HepG2 (cell line): Measurements from ENCODE around the gene C1S. TPM values are rescaled to one million over a fixed set of nuclear protein-coding genes. Genes with fewer than 3 reads are reported as not detected.

Experiments used
- ETV6 ChIP-seq: sonication (generic); formaldehyde crosslinking; conservative IDR thresholded peaks from 2 replicates; pipeline ENCODE4 v1.4.0; 2020; ENCODE audit warnings: missing genetic modification reagents
- GATA4 ChIP-seq: sonication (generic); IDR thresholded peaks from 2 replicates; pipeline ENCODE4 v1.6.1; 2016; ENCODE audit warnings: antibody characterized with exemption, low read depth, borderline replicate concordance
- PHF5A ChIP-seq: IDR thresholded peaks from one replicate; pipeline ENCODE4 v1.6.1; 2018; ENCODE audit warnings: low read depth, missing genetic modification reagents; ENCODE audit not compliant: unreplicated experiment
- SIN3A ChIP-seq: IDR thresholded peaks from 2 replicates; pipeline ENCODE4 v1.6.1; 2011; ENCODE audit warnings: low read depth, mild to moderate bottlenecking, control low read depth, low read length, borderline replicate concordance
- SMARCC2 ChIP-seq: fragments of 450-650 bp; IDR thresholded peaks from 2 replicates; pipeline ENCODE4 v1.6.1; 2017; ENCODE audit warnings: antibody characterized with exemption, mild to moderate bottlenecking
- SMC3 ChIP-seq: IDR thresholded peaks from 2 replicates; pipeline ENCODE4 v1.6.1; 2011; ENCODE audit warnings: low read length, improper control_type of control experiment
- SRSF1 ChIP-seq: fragments of 200-400 bp; formaldehyde crosslinking; optimal IDR thresholded peaks from 2 replicates; pipeline ENCODE3; 2017; ENCODE audit warnings: mild to moderate bottlenecking, low read depth, low read length, moderate library complexity
- ZNF20 ChIP-seq: sonication (generic); formaldehyde crosslinking; IDR thresholded peaks from 2 replicates; pipeline ENCODE4 v1.4.0; 2020; ENCODE audit warnings: mild to moderate bottlenecking, moderate library complexity, missing genetic modification reagents
- ZNF282 ChIP-seq: fragments of 450-650 bp; IDR thresholded peaks from 2 replicates; pipeline ENCODE4 v1.6.1; 2018; ENCODE audit not compliant: partially characterized antibody
- ZNF331 ChIP-seq: sonication (generic); formaldehyde crosslinking; IDR thresholded peaks from 2 replicates; pipeline ENCODE4 v1.4.0; 2020; ENCODE audit warnings: missing genetic modification reagents
- ZNF550 ChIP-seq: sonication (generic); formaldehyde crosslinking; IDR thresholded peaks from 2 replicates; pipeline ENCODE4 v1.4.0; 2020; ENCODE audit warnings: mild to moderate bottlenecking, missing genetic modification reagents, borderline replicate concordance
- ZNF552 ChIP-seq: sonication (generic); formaldehyde crosslinking; IDR thresholded peaks from 2 replicates; pipeline ENCODE4 v1.9.0; 2022; ENCODE audit warnings: missing genetic modification reagents, mild to moderate bottlenecking, borderline replicate concordance
- ZNF749 ChIP-seq: sonication (generic); formaldehyde crosslinking; IDR thresholded peaks from 2 replicates; pipeline ENCODE4 v1.8.0; 2022; ENCODE audit warnings: mild to moderate bottlenecking, missing genetic modification reagents, moderate library complexity, borderline replicate concordance
- polyA plus RNA-seq, 8 experiments: library from polyadenylated mRNA; depleted of rRNA in 3 of 8; stranded (reverse) in 7 of 8; unstranded in 1 of 8; fragments of >200 nt; fragmentation: Illumina TruSeq in 4 of 8; extraction: Trizol in 4 of 8; gene quantifications; 2 replicates each; pipeline versions ENCODE4 v1.2.1 to v1.2.3, GENCODE V29; 2011 to 2016; ENCODE audit warnings: low read depth in 4 of 8, missing spikeins in 1 of 8, mixed read lengths in 1 of 8; ENCODE audit not compliant: insufficient read depth in 1 of 8
- total RNA-seq, 5 experiments: library from RNA; depleted of rRNA; stranded (reverse); fragments of >200 nt; fragmentation: Illumina TruSeq; extraction: Trizol; gene quantifications; 2 replicates each; pipeline ENCODE4 v1.2.3, GENCODE V29; 2016; ENCODE audit warnings: low read depth in 1 of 5
- TF ChIP-seq, protein P1 (sequence below): sonication (generic); formaldehyde crosslinking; IDR thresholded peaks from 2 replicates; pipeline ENCODE4 v1.5.1; 2020; ENCODE audit warnings: missing genetic modification reagents, mild to moderate bottlenecking, borderline replicate concordance
- TF ChIP-seq, protein P2 (sequence below): sonication (generic); formaldehyde crosslinking; IDR thresholded peaks from 2 replicates; pipeline ENCODE4 v1.8.1; 2023; ENCODE audit warnings: mild to moderate bottlenecking, moderate library complexity, missing genetic modification reagents
- TF ChIP-seq, protein P3 (sequence below): IDR thresholded peaks from 2 replicates; pipeline ENCODE4 v1.6.1; 2016; ENCODE audit warnings: low read depth
- TF ChIP-seq, protein P4 (sequence below): IDR thresholded peaks from 2 replicates; pipeline ENCODE4 v1.6.1; 2016
- TF ChIP-seq, protein P5 (sequence below): sonication (generic); formaldehyde crosslinking; IDR thresholded peaks from 2 replicates; pipeline ENCODE4 v1.5.1; 2020; ENCODE audit warnings: mild to moderate bottlenecking, missing genetic modification reagents
- TF ChIP-seq, protein P6 (sequence below): sonication (generic); formaldehyde crosslinking; IDR thresholded peaks from 2 replicates; pipeline ENCODE4 v1.4.0; 2020; ENCODE audit warnings: missing genetic modification reagents, borderline replicate concordance

Gene C1S
- total and polyA plus RNA-seq, 2 of the 13 experiments (the other 11 are each of a cell fraction or from before 2014, with no cell fraction given): 14.5 to 18.2 TPM

DNA sequence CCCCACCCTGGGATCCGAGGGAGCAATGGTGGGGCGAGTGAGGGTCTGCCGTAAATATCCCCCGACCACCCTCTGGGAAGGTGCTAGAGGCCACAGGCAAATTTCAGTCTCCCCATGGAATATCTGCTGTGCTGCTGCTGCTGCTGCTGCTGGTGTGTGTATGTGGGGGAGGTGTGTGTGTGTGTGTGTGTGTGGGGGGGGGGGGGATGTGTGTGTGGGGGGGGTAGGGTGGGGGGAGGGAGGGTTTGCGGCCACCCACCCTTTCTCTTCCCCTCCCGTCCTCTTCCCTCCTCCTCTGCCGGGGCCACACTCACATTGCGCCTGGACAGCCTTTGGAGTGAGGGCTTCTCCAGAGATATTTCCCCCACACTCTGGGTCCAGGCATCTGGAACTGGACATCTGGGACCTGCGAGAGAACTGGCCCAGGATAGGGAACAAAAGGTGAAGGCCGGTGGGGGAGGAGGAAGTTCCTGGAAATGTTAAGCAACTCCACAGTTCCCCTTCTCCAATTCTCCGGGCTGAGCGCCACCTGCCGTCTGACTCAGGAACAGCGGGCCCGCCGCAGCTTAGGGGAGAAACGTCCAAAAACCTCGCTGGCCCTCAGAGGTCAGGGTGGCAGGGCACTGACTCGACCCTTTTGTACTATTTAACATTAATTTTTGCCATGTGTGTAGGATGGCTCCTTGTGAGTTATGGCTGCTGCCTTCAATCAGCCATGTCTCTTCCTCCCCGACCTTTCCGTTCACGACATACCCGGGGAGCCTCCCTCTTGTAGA lies 48.5 kb downstream of the C1S start, which contains the start of gene C1RL (continued):
- TF ChIP-seq, protein P1, sequence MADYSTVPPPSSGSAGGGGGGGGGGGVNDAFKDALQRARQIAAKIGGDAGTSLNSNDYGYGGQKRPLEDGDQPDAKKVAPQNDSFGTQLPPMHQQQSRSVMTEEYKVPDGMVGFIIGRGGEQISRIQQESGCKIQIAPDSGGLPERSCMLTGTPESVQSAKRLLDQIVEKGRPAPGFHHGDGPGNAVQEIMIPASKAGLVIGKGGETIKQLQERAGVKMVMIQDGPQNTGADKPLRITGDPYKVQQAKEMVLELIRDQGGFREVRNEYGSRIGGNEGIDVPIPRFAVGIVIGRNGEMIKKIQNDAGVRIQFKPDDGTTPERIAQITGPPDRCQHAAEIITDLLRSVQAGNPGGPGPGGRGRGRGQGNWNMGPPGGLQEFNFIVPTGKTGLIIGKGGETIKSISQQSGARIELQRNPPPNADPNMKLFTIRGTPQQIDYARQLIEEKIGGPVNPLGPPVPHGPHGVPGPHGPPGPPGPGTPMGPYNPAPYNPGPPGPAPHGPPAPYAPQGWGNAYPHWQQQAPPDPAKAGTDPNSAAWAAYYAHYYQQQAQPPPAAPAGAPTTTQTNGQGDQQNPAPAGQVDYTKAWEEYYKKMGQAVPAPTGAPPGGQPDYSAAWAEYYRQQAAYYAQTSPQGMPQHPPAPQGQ: no peak
- TF ChIP-seq ZNF550 (CRISPR knock-in tag): no peak
- TF ChIP-seq, protein P2, sequence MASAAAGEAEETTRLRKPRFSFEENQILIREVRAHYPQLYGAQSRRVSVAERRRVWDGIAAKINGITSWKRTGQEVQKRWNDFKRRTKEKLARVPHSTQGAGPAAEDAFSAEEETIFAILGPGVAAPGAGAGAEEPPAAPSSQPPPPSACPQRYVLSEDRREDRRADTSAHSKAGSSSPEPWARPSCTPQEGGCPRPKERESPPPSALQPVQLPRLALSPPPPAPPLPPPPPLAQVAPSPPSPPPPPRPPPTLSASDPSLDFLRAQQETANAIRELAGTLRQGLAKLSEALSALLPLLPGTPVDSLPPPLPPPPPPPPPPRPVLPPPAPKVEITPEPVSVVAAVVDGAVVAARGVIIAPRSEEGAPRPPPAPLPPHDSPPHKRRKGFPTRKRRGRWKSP (CRISPR knock-in tag): 0 out of 2 replicates have a peak, but pooled peaks have one; percentile 37
- TF ChIP-seq PHF5A (CRISPR knock-in tag): peak; percentile 54
- peak; percentile 69 for TF ChIP-seq ZNF331 (CRISPR knock-in tag)
- no peak for TF ChIP-seq SRSF1
- peak; percentile 68; the same call in 1 of the 2 replicates for TF ChIP-seq ZNF749
- no peak for TF ChIP-seq SMARCC2
- no peak; the same call in 1 of the 2 replicates for TF ChIP-seq SIN3A
- TF ChIP-seq, protein P3, sequence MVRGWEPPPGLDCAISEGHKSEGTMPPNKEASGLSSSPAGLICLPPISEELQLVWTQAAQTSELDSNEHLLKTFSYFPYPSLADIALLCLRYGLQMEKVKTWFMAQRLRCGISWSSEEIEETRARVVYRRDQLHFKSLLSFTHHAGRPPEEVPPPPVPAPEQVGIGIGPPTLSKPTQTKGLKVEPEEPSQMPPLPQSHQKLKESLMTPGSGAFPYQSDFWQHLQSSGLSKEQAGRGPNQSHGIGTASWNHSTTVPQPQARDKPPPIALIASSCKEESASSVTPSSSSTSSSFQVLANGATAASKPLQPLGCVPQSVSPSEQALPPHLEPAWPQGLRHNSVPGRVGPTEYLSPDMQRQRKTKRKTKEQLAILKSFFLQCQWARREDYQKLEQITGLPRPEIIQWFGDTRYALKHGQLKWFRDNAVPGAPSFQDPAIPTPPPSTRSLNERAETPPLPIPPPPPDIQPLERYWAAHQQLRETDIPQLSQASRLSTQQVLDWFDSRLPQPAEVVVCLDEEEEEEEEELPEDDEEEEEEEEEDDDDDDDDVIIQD (CRISPR knock-in tag): no peak
- TF ChIP-seq ZNF20 (CRISPR knock-in tag): no peak
- TF ChIP-seq, protein P4, sequence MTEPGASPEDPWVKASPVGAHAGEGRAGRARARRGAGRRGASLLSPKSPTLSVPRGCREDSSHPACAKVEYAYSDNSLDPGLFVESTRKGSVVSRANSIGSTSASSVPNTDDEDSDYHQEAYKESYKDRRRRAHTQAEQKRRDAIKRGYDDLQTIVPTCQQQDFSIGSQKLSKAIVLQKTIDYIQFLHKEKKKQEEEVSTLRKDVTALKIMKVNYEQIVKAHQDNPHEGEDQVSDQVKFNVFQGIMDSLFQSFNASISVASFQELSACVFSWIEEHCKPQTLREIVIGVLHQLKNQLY (CRISPR knock-in tag): no peak
- peak; percentile 74 for TF ChIP-seq SMC3
- 0 out of 2 replicates have a peak, but pooled peaks have one; percentile 73 for TF ChIP-seq ETV6 (CRISPR knock-in tag)
- TF ChIP-seq GATA4: no peak
- TF ChIP-seq, protein P5, sequence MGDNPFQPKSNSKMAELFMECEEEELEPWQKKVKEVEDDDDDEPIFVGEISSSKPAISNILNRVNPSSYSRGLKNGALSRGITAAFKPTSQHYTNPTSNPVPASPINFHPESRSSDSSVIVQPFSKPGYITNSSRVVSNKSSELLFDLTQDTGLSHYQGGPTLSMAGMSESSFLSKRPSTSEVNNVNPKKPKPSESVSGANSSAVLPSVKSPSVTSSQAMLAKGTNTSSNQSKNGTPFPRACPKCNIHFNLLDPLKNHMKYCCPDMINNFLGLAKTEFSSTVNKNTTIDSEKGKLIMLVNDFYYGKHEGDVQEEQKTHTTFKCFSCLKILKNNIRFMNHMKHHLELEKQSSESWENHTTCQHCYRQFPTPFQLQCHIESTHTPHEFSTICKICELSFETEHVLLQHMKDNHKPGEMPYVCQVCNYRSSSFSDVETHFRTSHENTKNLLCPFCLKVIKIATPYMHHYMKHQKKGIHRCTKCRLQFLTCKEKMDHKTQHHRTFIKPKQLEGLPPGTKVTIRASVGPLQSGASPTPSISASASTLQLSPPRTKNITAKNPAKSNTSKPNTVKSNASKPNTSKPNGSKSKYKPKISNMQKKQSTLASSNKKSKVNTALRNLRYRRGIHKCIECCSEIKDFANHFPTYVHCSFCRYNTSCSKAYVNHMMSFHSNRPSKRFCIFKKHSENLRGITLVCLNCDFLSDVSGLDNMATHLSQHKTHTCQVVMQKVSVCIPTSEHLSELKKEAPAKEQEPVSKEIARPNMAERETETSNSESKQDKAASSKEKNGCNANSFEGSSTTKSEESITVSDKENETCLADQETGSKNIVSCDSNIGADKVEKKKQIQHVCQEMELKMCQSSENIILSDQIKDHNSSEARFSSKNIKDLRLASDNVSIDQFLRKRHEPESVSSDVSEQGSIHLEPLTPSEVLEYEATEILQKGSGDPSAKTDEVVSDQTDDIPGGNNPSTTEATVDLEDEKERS (CRISPR knock-in tag): no peak
- no peak for TF ChIP-seq ZNF282
- TF ChIP-seq, protein P6, sequence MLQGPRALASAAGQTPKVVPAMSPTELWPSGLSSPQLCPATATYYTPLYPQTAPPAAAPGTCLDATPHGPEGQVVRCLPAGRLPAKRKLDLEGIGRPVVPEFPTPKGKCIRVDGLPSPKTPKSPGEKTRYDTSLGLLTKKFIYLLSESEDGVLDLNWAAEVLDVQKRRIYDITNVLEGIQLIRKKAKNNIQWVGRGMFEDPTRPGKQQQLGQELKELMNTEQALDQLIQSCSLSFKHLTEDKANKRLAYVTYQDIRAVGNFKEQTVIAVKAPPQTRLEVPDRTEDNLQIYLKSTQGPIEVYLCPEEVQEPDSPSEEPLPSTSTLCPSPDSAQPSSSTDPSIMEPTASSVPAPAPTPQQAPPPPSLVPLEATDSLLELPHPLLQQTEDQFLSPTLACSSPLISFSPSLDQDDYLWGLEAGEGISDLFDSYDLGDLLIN (CRISPR knock-in tag): no peak
- TF ChIP-seq ZNF552 (CRISPR knock-in tag): 0 out of 2 replicates have a peak, but pooled peaks have one; percentile 32
